HepG2 (cell line): ENCODE data around the gene ACE2. TPM values are rescaled to one million over a fixed set of nuclear protein-coding genes. Genes with fewer than 3 reads are reported as not detected.

Source experiments
- ATAC-seq: fragments of 200-7000 bp; cut with Tn5 transposase; 3 replicates; pipeline ENCODE4 v1.9.1; 2020; ENCODE audit warnings: mild to moderate bottlenecking, moderate library complexity
- BruUV-seq: library from RNA; stranded (reverse); fragments of 400-500 nt; replicated peaks from 2 replicates; lab custom pipeline; 2021; lab: Mats Ljungman, UMichigan
- CTCF ChIA-PET: fragments of 300-600 bp; formaldehyde crosslinking; extraction: SDS; loops from one replicate; lab custom pipeline; 2021; ENCODE audit warnings: low total read pairs, inconsistent platforms, low intra/inter-chr PET ratio; lab: Yijun Ruan, JAX
- POLR2A ChIA-PET: fragments of 350-600 bp; sonication (Branson Sonifier 250); formaldehyde crosslinking; loops from one replicate; lab custom pipeline; 2020; ENCODE audit warnings: antibody characterized with exemption, inconsistent platforms; lab: Yijun Ruan, JAX
- DNase-seq: peaks from one replicate; pipeline ENCODE4 v3.0.0-alpha.2; 2015; ENCODE audit warnings: low spot score
- FAIRE-seq: peaks from 3 replicates; lab custom pipeline; 2011; peaks lifted over from hg19 to GRCh38; lab: Jason Lieb, UNC
- H2AFZ ChIP-seq: one replicate; pipeline ENCODE4 v1.6.1; 2011; ENCODE audit warnings: low read length, inconsistent platforms
- H3K27ac ChIP-seq: fragments of 300-600 bp; 3 replicates; pipeline ENCODE4 v1.8.0; 2011; ENCODE audit warnings: mixed run types, mild to moderate bottlenecking, mixed read lengths, low read length, inconsistent platforms; ENCODE audit not compliant: insufficient read depth; ENCODE audit errors: extremely low read length
- H3K27me3 ChIP-seq, 2 experiments: fragments of 200-600 bp in 1 of 2; 2 replicates in 1 of 2; 3 replicates in 1 of 2; pipeline versions ENCODE4 v1.6.0 to v1.8.0; 2011; ENCODE audit warnings: low read length in 2 of 2, mild to moderate bottlenecking in 2 of 2, moderate library complexity in 2 of 2, inconsistent platforms in 1 of 2; ENCODE audit not compliant: insufficient read depth in 2 of 2, control insufficient read depth in 1 of 2
- H3K36me3 ChIP-seq, 2 experiments: fragments of 200-600 bp in 1 of 2; replicated peaks in 1 of 2; 2 replicates in 1 of 2; 3 replicates in 1 of 2; pipeline versions ENCODE4 v1.5.1 to v1.8.0; 2011; ENCODE audit warnings: low read length in 2 of 2, inconsistent platforms in 1 of 2; ENCODE audit not compliant: insufficient read depth in 2 of 2, control insufficient read depth in 1 of 2
- H3K4me1 ChIP-seq: 2 replicates; pipeline ENCODE4 v1.5.1; 2012; ENCODE audit warnings: low read length, inconsistent platforms; ENCODE audit not compliant: insufficient read depth
- H3K4me2 ChIP-seq: 2 replicates; pipeline ENCODE4 v1.6.0; 2011; ENCODE audit warnings: low read depth, low read length, inconsistent platforms
- H3K4me3 ChIP-seq, 3 experiments: fragments of 200-600 bp in 1 of 3; sonication (generic), shearing (Covaris generic) in 1 of 3; replicated peaks in 1 of 3; 2 replicates each; pipeline ENCODE4 v1.5.1; 2011 to 2016; ENCODE audit warnings: low read length in 3 of 3, inconsistent platforms in 2 of 3, low read depth in 2 of 3, mild to moderate bottlenecking in 2 of 3, control low read depth in 1 of 3, mixed read lengths in 1 of 3; ENCODE audit not compliant: insufficient read depth in 1 of 3
- H3K79me2 ChIP-seq: one replicate; pipeline ENCODE4 v1.6.1; 2011; ENCODE audit warnings: low read length, inconsistent platforms; ENCODE audit not compliant: insufficient read depth
- H3K9ac ChIP-seq: 2 replicates; pipeline ENCODE4 v1.6.0; 2011; ENCODE audit warnings: mild to moderate bottlenecking, low read depth, low read length, inconsistent platforms; ENCODE audit not compliant: insufficient read depth
- H3K9me3 ChIP-seq: 2 replicates; pipeline ENCODE4 v1.5.1; 2012; ENCODE audit warnings: mild to moderate bottlenecking, low read length
- H4K20me1 ChIP-seq: 2 replicates; pipeline ENCODE4 v1.6.0; 2011; ENCODE audit warnings: inconsistent platforms, mild to moderate bottlenecking, low read length, moderate library complexity; ENCODE audit not compliant: insufficient read depth
- BCL3 ChIP-seq: sonication (generic); formaldehyde crosslinking; IDR thresholded peaks from 2 replicates; pipeline ENCODE4 v1.5.1; 2020; ENCODE audit warnings: mild to moderate bottlenecking, missing genetic modification reagents, moderate library complexity
- CENPX ChIP-seq: sonication (generic); formaldehyde crosslinking; IDR thresholded peaks from 2 replicates; pipeline ENCODE4 v1.9.0; 2021; ENCODE audit warnings: mild to moderate bottlenecking, missing genetic modification reagents, moderate library complexity
- FOXA1 ChIP-seq, 2 experiments: fragments of 450-650 bp in 1 of 2; sonication (generic) in 1 of 2; formaldehyde crosslinking in 1 of 2; IDR thresholded peaks; 2 replicates each; pipeline versions ENCODE4 v1.4.0 to v1.6.1; 2016 to 2020; ENCODE audit warnings: missing genetic modification reagents in 1 of 2
- KLF16 ChIP-seq, 2 experiments: sonication (generic) in 1 of 2; formaldehyde crosslinking in 1 of 2; IDR thresholded peaks; 2 replicates each; pipeline versions ENCODE4 v1.6.1 to v1.8.0; 2016 to 2023; ENCODE audit warnings: missing genetic modification reagents in 2 of 2, missing compliant biosample characterization in 1 of 2
- ZNF251 ChIP-seq: sonication (generic); formaldehyde crosslinking; IDR thresholded peaks from 2 replicates; pipeline ENCODE4 v1.9.0; 2021; ENCODE audit warnings: mild to moderate bottlenecking, missing genetic modification reagents
- ZNF253 ChIP-seq: sonication (generic); formaldehyde crosslinking; IDR thresholded peaks from 2 replicates; pipeline ENCODE4 v1.8.0; 2022; ENCODE audit warnings: mild to moderate bottlenecking, missing genetic modification reagents, borderline replicate concordance
- ZNF543 ChIP-seq: sonication (generic); formaldehyde crosslinking; IDR thresholded peaks from 2 replicates; pipeline ENCODE4 v1.4.0; 2020; ENCODE audit warnings: mild to moderate bottlenecking, missing genetic modification reagents
- ZNF646 ChIP-seq: sonication (generic); formaldehyde crosslinking; IDR thresholded peaks from 2 replicates; pipeline ENCODE4 v1.9.0; 2021; ENCODE audit warnings: mild to moderate bottlenecking, missing genetic modification reagents
- WGBS: methylation state at CpG from one replicate; pipeline ENCODE4 v1.1.6; 2017; ENCODE audit warnings: low lambda C conversion rate; 5-methylcytosine and 5-hydroxymethylcytosine counted together
- in situ Hi-C: cut with HindIII; loops from 2 replicates; pipeline ENCODE4 v1.10.0; 2017; ENCODE audit warnings: low pct_unique_long_range_greater_than_20kb; ENCODE audit not compliant: extremely low pct_ligation_motif_present
- intact Hi-C: fragments of 100-400 bp; cut with micrococcal nuclease; formaldehyde crosslinking; loops from one replicate; pipeline ENCODE4 v1.10.0; 2022; ENCODE audit not compliant: unreplicated experiment
- polyA plus RNA-seq, 8 experiments: library from polyadenylated mRNA; depleted of rRNA in 3 of 8; stranded (reverse) in 7 of 8; unstranded in 1 of 8; fragments of >200 nt; fragmentation: Illumina TruSeq in 4 of 8; extraction: Trizol in 4 of 8; gene quantifications; 2 replicates each; pipeline versions ENCODE4 v1.2.1 to v1.2.3, GENCODE V29; 2011 to 2016; ENCODE audit warnings: low read depth in 4 of 8, missing spikeins in 1 of 8, mixed read lengths in 1 of 8; ENCODE audit not compliant: insufficient read depth in 1 of 8
- total RNA-seq, 5 experiments: library from RNA; depleted of rRNA; stranded (reverse); fragments of >200 nt; fragmentation: Illumina TruSeq; extraction: Trizol; gene quantifications; 2 replicates each; pipeline ENCODE4 v1.2.3, GENCODE V29; 2016; ENCODE audit warnings: low read depth in 1 of 5
- TF ChIP-seq, protein P1 (sequence below): sonication (generic); formaldehyde crosslinking; IDR thresholded peaks from 2 replicates; pipeline ENCODE4 v1.4.0; 2020; ENCODE audit warnings: low read depth, mild to moderate bottlenecking, missing genetic modification reagents
- TF ChIP-seq, protein P2 (sequence below): sonication (generic); formaldehyde crosslinking; IDR thresholded peaks from 2 replicates; pipeline ENCODE4; 2020; ENCODE audit warnings: missing genetic modification reagents, mild to moderate bottlenecking, borderline replicate concordance
- TF ChIP-seq, protein P3 (sequence below): IDR thresholded peaks from 2 replicates; pipeline ENCODE4 v1.6.1; 2016; ENCODE audit warnings: mild to moderate bottlenecking

ACE2 gene
- total and polyA plus RNA-seq, 2 of the 13 experiments (the other 11 are each of a cell fraction or from before 2014, with no cell fraction given), result 0.46 to 3.1 TPM

DNA sequence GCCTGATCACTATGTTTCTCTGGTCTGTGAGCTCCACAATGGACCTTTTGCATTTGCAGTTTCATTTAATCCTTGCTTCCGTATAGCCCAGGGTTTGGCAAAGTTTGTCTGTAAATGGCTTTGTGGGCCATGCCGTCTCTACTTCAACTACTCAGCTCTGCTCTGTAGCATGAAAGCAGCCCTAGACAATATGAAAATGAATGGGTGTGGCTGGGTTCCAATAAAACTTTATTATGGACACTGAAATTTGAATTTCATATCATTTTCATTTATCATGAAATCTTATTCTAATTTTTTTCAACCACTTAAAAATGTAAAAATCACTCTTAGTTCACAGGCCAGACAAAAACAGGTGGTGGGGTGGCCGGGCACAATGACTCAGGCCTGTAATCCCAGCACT, 41.5 kb downstream of the ACE2 start:
- Histone ChIP-seq H3K27ac (no peak overlapping the region), H2AFZ (no peak overlapping the region), H3K9me3 (no peaks in the 10 kb centered on the region), H3K4me1 (no peaks in the 10 kb centered on the region), H3K27me3 (no peaks in the 10 kb centered on the region), H3K4me3 (no peak overlapping the region), H3K79me2 (no peaks in the 10 kb centered on the region), H3K9ac (no peak overlapping the region), H4K20me1 (no peaks in the 10 kb centered on the region), H3K4me2 (no peak overlapping the region), H3K36me3 (no peaks in the 10 kb centered on the region)
- BruUV-seq, result no TSS peak
- POLR2A ChIA-PET, result no interaction called here
- WGBS, result 33% methylated on average over 3 of the region's 3 CpGs
- FAIRE-seq (no peak), DNase-seq (no peak), ATAC-seq (no peak)
- CTCF ChIA-PET, result no interaction called here
- intact Hi-C loops, result no loop called here
- in situ Hi-C loops, result no loop called here
- TF ChIP-seq ZNF543 (no peak), BCL3 (no peak), FOXA1 (IDR thresholded peaks at IDR 0.05) (no peak), FOXA1 (CRISPR knock-in tag; IDR thresholded peaks at IDR 0.05) (no peak), CENPX (no peak), ZNF251 (CRISPR knock-in tag) (no peak), KLF16 (CRISPR knock-in tag; IDR thresholded peaks at IDR 0.05) (no peak), ZNF253 (CRISPR knock-in tag) (no peak), ZNF646 (CRISPR knock-in tag) (no peak)
- TF ChIP-seq, protein P1, sequence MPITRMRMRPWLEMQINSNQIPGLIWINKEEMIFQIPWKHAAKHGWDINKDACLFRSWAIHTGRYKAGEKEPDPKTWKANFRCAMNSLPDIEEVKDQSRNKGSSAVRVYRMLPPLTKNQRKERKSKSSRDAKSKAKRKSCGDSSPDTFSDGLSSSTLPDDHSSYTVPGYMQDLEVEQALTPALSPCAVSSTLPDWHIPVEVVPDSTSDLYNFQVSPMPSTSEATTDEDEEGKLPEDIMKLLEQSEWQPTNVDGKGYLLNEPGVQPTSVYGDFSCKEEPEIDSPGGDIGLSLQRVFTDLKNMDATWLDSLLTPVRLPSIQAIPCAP (CRISPR knock-in tag), result no peak
- TF ChIP-seq, protein P2, sequence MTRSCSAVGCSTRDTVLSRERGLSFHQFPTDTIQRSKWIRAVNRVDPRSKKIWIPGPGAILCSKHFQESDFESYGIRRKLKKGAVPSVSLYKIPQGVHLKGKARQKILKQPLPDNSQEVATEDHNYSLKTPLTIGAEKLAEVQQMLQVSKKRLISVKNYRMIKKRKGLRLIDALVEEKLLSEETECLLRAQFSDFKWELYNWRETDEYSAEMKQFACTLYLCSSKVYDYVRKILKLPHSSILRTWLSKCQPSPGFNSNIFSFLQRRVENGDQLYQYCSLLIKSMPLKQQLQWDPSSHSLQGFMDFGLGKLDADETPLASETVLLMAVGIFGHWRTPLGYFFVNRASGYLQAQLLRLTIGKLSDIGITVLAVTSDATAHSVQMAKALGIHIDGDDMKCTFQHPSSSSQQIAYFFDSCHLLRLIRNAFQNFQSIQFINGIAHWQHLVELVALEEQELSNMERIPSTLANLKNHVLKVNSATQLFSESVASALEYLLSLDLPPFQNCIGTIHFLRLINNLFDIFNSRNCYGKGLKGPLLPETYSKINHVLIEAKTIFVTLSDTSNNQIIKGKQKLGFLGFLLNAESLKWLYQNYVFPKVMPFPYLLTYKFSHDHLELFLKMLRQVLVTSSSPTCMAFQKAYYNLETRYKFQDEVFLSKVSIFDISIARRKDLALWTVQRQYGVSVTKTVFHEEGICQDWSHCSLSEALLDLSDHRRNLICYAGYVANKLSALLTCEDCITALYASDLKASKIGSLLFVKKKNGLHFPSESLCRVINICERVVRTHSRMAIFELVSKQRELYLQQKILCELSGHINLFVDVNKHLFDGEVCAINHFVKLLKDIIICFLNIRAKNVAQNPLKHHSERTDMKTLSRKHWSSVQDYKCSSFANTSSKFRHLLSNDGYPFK (CRISPR knock-in tag), result no peak
- TF ChIP-seq, protein P3, sequence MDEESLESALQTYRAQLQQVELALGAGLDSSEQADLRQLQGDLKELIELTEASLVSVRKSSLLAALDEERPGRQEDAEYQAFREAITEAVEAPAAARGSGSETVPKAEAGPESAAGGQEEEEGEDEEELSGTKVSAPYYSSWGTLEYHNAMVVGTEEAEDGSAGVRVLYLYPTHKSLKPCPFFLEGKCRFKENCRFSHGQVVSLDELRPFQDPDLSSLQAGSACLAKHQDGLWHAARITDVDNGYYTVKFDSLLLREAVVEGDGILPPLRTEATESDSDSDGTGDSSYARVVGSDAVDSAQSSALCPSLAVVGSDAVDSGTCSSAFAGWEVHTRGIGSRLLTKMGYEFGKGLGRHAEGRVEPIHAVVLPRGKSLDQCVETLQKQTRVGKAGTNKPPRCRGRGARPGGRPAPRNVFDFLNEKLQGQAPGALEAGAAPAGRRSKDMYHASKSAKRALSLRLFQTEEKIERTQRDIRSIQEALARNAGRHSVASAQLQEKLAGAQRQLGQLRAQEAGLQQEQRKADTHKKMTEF (CRISPR knock-in tag), result no peak
